ENCODE results near the gene MRPL10.
A peak's percentile ranks its signal among the peaks of the same experiment; 100 is the strongest.

The MRPL10 gene

DNA sequence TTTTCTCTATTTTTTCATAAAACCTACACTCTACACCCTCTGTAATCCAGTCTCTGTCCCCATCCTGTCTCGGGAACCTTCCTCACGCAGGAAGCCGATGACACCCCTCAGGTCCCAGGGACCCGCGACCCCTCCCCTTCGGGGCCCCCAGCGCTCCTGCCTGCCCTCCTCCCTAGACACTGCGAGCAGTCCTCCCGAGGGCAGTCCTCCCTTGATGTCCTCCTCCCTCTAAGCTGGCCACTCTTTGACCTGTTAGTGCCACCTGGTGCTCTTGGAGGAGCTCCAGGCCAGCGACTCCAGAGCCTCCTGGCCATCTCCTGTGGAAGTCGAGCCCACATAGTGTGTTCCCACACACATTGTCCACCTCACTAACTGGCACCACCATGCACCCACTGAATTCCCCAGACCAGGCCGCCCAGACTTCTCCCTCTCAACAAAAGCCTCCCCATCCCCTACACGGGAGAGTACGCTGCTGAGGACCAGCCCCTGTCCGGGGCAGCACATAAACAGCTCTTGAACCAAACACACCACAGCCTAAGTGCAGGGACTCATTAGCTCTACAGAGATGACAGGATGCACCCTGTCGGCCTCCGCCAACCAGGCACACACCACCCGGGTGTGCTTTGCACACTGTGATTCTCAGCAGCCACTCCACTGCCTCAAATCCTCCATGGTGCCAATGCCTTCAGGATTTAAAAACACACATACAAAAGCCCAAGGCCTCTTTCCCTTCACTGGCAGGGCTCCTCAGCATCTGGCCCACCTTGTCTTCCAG lies 19.0 kb downstream of the MRPL10 start:
- DNase-seq: no peak

DNA sequence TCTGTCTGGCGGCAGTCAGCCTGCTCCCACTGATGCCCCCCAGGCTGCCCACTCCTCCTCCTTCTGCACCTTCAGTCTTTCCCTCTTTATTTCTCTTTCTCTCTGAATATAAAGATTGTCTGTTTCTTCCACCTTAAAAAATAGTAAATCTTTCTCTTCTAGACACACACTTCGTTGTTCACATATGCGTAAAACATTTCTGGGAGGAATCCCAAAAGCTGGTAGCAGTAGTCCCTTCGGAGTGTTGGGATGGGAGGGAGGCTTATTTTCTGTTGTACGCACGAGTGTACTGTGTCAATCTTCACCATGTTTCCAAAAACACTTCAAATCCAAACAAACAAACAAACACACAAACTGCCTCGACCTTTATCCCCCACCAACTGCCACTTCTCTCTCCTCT lies 19.6 kb downstream of the MRPL10 start:
- DNase-seq: no peak

DNA sequence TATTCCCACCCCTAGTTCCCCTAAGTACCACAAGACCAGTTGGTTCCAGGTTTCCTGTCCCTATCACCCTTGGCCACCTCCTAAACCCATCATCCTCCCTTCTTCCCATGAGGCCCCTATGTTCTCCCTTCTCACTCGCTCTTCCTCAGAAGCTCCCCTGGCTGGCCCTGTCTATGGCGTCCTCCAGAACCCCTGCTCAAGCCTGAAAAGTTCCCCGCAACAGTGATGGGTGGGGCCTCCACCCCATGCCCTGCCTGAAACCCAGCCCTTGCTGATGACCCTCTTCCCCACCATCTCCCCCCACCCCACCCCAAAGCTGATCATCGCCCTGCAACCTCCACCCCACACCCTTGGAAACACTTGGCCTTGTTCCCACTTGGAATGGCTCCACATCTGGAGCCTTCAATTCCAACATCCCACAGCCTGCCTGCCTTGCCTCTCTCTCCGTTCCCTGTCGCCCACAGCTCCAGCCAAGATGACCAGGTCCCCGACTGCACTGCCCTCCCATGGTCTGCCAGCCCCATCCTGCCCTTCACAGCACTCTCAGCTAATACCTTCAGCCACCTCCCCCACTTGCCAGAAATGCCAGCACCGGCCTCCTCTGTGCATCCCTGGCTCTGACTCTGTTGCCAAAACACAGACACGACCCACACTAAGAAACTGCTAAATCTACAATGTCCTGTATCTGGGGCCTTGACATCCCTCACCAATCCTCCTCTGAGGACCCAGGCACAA lies 20.3 kb downstream of the MRPL10 start:
- DNase-seq: no peak

DNA sequence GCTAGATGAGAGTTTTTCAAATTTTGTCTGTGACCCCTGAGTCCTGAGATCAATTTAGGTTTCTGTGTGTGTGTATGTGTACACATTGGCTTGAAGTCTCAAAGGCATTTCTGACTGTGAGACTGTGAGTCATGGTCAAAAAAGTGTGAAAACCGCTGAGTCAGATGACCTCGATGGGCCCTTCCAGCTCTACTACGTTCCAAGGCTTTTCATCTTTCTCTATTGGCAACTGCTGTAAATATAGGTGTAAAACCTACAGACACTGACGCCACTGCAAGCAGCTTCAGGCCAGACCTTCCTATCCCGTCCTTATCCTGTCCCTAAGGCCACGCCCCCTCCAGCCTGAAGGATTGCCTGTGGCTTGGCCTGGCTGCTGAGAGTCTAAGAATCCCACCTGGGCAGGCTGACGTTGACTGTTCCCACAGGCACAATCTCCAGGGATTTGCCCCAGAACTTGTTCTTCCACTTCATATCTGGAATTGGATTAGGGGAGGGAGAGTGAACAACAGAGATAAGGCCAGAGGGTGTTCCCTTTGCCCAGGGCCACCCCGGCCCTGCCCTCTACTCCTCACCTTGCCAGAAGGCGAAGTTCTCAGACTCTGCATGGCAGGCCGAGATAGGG lies 21.0 kb downstream of the MRPL10 start:
- peak; percentile 32 for DNase-seq

DNA sequence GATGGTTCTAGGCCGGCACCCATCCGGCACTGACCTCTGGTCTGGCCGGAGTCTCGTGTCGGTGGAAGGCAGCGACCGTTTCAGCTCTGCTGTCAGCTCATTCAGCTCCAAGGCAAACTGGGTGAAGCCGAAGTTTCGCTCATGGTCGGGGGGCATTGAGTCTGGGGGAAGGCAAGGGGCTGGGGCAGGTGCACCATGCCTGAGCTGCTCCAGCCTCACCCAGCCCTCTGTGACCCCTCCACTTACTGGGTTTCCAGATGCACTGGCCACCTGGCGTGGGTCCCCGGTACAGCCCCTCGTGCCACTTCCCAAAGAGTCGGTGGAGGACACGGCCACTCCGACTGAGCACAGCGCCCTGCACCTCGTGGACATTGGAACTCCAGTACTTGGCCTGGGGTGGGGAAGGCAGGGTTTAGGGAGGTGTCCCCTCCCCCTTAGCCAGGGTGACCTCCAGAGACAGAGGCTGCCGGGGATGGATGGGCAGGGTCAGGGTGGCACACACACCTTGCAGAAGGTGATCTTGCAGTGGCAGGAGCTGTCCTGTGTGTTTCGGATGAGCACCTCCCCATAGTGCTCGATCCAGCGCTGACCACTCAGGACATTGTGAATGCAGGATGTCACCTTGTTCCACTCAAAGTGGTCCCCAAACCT lies 22.4 kb downstream of the MRPL10 start:
- no peak for DNase-seq

DNA sequence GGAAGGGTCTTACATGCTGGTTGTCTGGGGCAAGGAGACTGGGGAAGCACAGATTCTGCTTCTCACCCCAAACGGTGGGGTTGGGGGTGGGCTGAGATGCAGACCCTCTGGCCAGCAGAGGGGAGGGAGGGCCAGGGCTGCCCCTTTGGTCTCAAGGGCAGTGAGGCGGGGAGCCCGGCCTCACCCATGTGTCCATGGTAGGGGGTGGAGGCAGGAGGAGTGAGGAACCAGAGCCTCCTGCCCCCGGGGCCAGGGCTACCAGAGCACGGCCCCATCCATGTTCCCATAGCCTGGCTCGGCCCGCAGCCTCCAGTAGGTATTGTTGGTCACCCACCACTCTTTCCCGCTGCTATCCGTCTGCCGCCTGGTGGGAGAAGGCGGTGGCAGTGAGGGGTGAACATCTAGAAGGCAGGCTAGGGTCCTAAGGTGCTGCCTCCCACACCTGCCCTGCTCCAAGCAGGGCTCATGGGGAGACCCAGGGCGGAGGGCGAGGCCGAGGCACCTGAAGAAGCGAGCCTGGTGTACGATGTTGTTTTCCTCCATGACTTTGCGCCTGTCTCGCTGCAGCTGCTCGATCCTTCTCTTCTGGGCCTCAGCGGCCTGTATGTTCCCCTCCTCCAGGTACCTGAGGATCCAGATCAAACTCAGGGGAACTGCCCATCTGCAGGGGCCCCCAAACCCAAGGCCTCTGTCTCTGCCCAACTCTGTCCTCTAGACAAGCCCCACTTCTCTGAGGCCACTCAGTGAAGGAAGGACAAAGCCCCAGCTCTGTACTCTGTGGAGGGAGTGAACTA lies 23.1 kb downstream of the MRPL10 start:
- DNase-seq: no peak

DNA sequence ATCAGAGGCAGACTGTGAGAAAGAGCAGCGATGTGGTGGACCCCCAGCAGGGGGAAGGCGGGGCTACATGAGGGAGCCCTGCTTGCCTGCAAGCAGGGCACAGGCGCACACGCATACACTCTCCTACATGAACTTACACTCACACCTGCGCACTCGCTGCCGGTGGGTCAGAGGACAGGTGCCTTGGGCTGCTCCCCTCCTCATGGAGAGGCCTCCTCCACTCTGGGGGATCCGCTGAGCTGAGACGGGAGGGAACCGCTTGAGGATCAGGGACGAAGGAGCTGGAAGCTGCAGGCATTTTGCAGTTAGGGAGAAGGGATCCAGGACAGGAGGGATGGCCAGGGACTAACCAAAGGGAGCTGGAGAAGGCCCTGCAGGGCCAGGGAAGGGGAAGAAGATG lies 23.9 kb downstream of the MRPL10 start:
- no peak for DNase-seq

DNA sequence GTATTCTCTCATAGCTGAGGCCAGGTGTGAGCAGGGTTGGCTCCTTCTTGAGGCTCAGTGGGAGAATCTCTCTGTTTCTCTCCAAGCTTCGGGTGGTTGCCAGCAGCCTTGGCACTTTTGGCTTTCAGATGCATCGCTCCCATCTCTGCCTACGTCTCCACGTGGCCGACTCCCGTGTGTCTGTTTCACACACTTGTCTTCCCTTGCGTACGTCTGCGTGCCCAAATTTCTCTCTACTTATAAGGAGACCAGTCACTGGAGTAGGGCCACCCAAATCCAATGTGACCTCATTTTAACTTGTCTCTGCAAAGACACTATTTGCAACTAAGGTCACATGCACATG lies 24.5 kb downstream of the MRPL10 start:
- DNase-seq: no peak

DNA sequence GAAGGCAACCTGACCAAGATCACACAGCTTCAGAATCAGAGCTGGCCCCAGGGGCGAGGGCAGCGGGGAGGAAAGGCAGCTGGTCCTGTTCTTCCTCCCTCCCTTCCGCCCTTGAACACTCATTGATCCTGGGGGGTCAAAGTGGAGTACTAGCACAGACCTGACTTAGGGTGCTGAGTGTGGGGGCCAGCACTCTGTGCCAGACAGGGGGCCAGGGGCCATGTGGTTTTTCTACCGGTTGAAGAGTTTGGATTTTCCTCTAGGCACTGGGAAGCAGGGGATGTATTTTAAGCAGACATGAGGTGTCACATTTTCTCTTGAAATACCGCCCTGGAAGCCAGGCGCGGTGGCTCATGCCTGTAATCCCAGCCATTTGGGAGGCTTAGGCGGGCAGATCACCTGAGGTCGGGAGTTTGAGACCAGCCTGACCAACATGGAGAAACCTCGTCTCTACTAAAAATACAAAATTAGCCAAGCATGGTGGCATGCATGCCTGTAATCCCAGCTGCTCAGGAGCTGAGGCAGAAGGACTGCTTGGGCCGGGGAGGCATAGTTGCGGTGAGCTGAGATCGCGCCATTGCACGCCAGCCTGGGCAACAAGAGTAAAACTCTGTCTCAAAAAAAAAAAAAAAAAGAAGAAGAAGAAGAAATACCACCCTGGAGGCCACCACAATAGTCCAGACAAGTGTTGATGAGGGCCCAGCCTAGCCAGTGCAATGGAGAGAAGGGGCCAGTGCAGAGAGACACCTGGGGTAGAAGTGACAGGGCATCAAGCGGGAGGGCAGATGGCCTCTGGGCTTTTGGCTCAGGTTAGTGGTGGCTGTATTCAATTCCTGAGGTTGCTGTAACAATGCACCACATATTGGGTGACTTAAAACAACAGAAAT lies 25.1 kb downstream of the MRPL10 start:
- DNase-seq: no peak

DNA sequence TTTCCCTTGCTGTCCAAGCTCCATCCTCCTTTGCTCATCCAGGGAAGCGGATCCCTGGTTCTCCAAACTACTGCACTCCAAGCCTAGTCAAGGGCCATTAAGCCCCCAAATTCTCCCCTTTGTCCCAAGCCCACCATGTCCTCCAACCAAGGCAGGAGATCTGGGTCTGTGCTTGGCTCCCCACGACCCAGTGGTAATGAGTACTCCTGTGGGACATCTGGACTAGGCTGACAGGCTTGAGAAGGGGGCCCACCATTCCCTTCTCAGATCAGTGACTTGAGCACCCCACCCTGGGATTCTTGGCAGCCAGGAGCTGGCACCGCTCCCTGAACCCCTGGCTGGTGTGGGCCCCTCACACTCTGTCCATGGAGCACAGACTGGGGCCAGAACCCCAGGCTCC lies 26.9 kb downstream of the MRPL10 start:
- no peak for DNase-seq

DNA sequence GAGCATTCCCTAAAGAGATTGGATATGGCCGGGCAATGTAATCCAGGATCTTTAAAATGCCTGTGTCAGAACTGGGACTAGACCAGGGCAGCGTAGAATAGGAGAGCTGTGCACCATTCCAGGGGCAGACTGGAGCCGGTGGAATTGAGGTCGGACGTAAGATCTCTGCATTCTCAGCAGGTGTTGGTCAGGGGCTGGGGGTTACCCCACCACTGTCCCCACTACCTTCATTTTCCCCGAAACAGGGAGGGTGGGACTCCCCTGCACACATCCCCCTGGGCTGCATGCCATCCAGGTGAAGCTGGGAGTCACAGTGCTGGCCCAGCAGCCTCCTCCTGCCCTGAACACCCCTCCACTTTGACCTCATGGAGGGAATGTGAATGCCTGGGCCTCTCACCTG lies 27.6 kb downstream of the MRPL10 start:
- no peak for DNase-seq

DNA sequence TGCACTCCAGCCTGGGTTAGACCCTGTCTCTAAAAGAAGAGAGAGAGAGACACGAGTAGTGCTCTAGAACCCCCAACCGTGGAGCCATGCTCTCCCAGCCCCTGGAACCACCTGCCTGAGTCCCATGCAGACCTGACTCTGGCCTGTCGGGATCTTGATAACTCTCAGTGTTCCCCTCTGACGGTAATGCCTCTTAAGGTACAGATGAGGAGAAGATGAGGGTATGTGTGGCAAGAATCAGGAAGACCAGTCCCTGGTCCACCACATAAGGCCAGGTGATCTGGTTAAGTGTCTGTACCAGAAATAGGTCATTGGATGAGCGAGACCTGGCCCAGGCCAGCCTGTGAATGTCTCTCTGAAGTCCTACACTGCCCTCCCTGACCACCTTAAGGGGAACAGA lies 28.1 kb downstream of the MRPL10 start:
- no peak for DNase-seq

DNA sequence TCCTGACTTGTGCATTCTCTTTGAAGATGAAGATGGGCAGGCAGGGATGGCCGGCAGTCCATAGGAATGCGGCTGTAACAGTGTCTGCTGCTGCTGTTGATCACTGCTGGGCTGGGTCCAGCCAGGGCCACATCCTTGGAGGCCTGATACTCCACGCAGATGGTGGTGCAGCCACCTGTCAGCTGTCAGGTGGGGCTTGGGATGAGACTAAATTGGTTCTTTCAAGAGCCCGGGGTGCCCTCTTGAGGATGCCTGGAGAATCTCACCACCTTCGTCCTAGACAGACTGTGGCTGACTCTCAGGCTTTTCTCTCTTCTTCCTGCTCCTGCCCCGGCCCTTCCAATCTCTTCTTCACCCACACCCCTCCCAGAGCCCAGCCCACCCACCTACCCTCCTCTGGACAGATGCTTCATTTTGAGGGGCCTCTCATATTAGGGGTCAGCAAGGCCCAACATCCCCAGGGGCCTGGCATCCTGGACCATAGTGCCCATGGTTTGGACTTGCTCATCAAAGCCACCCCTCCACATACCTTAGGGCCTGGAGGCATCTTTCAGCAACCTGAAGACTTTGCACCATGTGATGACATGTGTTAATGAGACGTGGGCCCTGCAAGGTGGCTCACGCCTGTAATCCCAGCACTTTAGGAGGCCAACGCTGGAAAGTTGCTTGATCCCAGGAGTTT lies 28.9 kb downstream of the MRPL10 start:
- DNase-seq: peak; percentile 76

DNA sequence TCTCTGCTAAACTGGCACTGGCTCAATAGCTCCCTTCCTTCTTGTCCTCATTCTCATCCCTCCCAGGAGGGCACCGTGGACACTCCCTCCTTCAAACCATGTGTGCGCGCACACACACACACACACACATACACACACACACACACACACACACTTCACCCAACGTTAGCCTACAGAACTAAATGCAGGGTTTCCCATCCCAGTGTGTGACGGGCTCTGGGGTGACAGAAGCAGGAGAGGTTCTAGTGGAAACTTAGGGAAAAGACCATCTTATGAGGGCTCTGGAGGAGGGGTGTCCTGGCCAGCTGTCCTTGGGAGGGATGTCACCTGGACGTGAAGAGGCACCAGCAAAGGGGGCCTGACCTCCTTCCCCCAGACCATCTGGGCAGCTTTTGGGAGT lies 29.4 kb downstream of the MRPL10 start:
- no peak for DNase-seq

DNA sequence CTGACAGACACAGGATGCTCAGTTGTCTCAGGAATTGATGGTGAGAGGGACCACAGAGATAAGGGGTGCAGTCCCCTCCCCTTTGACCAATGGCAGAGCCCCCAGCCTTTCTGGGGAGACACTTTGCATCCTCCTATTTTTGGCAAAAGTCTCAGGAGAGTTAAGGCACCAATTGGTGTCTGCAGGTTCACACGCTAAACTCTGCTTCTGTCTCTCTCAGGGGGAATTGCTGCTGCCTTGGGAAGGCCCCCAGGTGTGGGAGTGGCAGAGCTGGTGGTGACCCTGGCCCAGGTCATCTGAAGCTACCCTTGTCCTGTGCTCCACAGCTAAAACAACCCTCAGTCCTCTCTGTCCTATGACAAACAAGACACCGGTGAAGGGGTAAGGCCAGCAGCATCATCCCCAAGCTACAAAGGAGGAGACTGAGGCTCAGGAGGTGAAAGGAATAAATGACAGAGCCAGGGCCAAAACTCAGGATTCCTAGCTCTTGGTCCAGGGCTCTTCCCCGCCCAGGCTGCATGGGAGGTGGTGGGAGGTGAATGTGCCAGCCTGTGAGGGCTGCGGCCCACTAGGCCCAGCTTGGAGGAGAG lies 30.1 kb downstream of the MRPL10 start:
- DNase-seq: no peak

DNA sequence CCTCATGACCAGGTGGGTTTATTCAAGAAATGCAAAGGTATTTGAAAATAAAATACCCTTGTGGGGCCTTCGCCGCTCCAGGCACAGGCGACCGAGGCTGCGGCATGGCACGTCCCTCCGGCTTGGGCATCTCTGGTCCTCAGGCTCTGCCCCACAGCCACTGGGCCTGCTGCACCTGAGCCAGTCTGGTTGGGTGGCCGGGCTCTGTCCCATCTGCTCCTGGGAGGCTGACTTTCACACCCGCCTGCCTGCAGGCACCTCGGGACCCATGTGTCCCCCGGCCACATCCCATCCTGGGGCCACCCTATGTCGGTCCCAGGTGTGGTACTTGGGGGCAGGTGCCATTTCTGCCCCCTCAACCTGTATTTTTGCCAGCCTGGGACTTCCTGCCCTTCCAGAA lies 30.7 kb downstream of the MRPL10 start:
- DNase-seq: no peak

DNA sequence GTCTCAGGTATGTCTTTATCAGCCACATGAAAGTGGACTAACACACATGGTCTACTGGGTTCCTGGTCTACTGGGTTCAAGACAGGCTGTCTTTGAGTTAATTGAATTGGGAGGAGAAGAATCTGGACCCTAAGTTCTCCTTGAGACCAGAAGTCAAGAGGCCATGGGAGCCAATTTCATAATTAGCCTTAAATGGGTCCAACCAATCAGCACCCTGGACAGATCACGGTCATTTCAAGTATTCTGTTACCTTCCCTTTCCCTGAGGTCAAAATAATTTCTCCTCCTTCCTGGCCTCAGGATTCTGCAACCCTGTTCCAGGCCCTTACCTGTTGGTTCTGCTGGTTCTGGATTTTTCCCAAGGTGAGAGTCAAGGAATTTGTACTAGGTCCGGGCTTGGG lies 33.5 kb downstream of the MRPL10 start:
- no peak for DNase-seq

DNA sequence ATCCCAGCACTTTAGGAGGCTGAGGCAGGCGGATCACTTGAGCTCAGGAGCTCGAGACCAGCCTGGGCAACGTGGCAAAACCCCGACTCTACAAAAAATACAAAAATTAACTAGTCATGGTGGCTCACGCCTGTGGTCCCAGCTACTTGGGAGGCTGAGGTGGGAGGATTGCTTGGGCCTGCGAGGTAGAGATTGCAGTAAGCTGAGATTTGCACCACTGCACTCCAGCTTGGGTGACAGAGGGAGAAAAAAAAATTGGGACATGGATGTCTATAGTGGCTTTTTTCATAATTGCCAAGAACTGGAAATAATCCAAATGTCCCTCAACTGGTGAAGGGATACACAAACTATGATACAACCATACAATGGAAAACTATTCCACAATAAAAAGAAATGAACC lies 38.4 kb downstream of the MRPL10 start:
- no peak for DNase-seq

DNA sequence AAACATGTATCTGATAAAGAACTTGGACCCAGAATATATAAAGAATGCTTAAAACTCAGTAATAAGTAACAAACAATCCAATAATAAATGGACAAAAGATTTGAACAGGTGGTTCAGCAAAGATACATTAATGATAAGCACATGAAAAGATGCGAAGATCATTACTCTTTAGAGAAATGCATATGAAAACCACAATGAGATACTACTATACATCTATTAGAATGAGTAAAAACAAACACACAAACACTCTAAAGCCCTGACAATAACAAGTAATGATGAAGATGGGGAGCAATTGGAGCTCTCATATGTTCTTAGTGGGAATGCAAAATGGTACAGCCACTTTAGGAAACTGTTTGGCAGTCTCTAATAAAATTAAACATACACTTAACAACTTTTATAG lies 38.9 kb downstream of the MRPL10 start:
- DNase-seq: no peak

DNA sequence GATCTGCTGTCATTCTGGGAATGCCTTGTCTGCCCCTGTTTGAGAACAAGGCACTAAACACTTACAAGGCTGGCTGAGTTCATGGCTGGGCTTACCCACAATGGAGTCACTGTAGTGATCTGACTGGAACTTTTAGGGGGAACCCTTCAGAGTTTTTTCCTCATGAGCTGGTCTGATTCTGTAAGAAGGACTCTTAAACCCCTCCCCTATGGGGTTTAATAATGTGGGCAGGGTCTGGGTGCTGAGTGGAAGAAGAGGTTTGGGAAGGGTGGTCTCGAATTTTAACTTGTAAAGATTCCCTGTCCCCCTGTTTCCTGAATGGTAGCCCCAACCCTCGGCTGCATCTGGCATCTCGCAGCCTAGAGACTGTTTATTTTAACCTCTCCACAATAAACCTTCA lies 40.3 kb downstream of the MRPL10 start:
- no peak for DNase-seq
